ENCODE results near the gene TXNDC11. TPM values are rescaled to one million over a fixed set of nuclear protein-coding genes. Genes with fewer than 3 reads are reported as not detected.

TXNDC11 gene
- total and polyA plus RNA-seq, 9 of the 15 experiments (the other 6 are each of a cell fraction or from before 2014, with no cell fraction given) = 0.66 to 32.6 (median 26.2) TPM

- Histone ChIP-seq H3K79me2 (ENCODE audit: control insufficient read depth, insufficient read depth, low read length) (no peaks in the 10 kb centered on the region), H2AFZ (ENCODE audit: low read depth, low read length) (no peak overlapping the region), H3K9me3 (replicated peaks; ENCODE audit: control insufficient read depth, insufficient read depth, low read depth, low read length) (no peaks in the 10 kb centered on the region), H3K27me3 (ENCODE audit: control insufficient read depth in 2 of 2, insufficient read depth in 2 of 2, low read length in 2 of 2) (no peaks in the 10 kb centered on the region), H3K9me1 (ENCODE audit: control insufficient read depth, insufficient read depth, low read length) (no peaks in the 10 kb centered on the region), H3K4me3 (no peak overlapping the region), H3K27ac (ENCODE audit: extremely low read depth, low read depth, low read length) (no peak overlapping the region), H4K20me1 (replicated peaks; ENCODE audit: control insufficient read depth, insufficient read depth, low read length) (peaks cover 9% of the 10 kb centered on the region), H3K36me3 (ENCODE audit: control insufficient read depth, insufficient read depth, low read length) (peaks cover 46% of the 10 kb centered on the region; the same call in 2 of the 3 replicates), H3K4me1 (replicated peaks in 1 of 2; ENCODE audit: control insufficient read depth in 2 of 2, insufficient read depth in 2 of 2, low read length in 2 of 2) (peaks cover 6 to 37% of the 10 kb centered on the region in 2 experiments; a peak in 4 of 5 replicates), H3K9ac (ENCODE audit: insufficient read depth in 1 of 2, low read depth in 2 of 2, low read length in 2 of 2) (no peak overlapping the region), H3K4me2 (ENCODE audit: insufficient read depth, low read length) (no peak overlapping the region)
- DNase-seq (ENCODE audit: extremely low read depth in 1 of 4, low spot score in 3 of 4) (no peak), ATAC-seq (no peak), FAIRE-seq (no peak)
- in situ Hi-C loops (cut with MboI) (no loop called here), intact Hi-C loops (cut with micrococcal nuclease) (loop anchor here (10.0 kb wide), 1 partner anchor 138 kb away; no protein-coding TSS in a partner anchor)
- CTCF ChIA-PET (ENCODE audit: low intra/inter-chr PET ratio) = no interaction called here
- WGBS (ENCODE audit: insufficient coverage, low coverage, missing lambda C conversion rate) = 89% methylated on average over 14 of the region's 14 CpGs
- no TSS peak for BruUV-seq (replicated peaks)
- POLR2A ChIA-PET = interaction anchor here (0.6 to 2.6 kb wide), 3 partner anchors 8 to 38 kb away, joined by 3 to 9 read pairs (median 5); partner anchors contain the start of gene SNN
- TF ChIP-seq MCM7 (IDR thresholded peaks at IDR 0.05) (no peak), RHOXF2B (CRISPR knock-in tag; conservative IDR thresholded peaks at IDR 0.05) (no peak), RBM39 (optimal IDR thresholded peaks at IDR 0.05; ENCODE audit: low read depth, low read length) (no peak), ZNF408 (CRISPR knock-in tag; IDR thresholded peaks at IDR 0.05; ENCODE audit: low read depth) (no peak), TRIM28 (IDR thresholded peaks at IDR 0.05) (no peak), SAFB (IDR thresholded peaks at IDR 0.05; ENCODE audit: borderline replicate concordance, low read depth, low read length) (no peak), RCOR1 (IDR thresholded peaks at IDR 0.05; ENCODE audit: borderline replicate concordance in 1 of 2, low read depth in 2 of 2, low read length in 2 of 2) (no peak), RBBP5 (IDR thresholded peaks at IDR 0.05; ENCODE audit: borderline replicate concordance, insufficient read depth, low read length, poor library complexity, severe bottlenecking) (no peak), SNRNP70 (optimal IDR thresholded peaks at IDR 0.05; ENCODE audit: low read depth, low read length) (no peak), RFX5 (IDR thresholded peaks at IDR 0.05; ENCODE audit: low read depth, low read length) (no peak), ZBTB49 (CRISPR knock-in tag; IDR thresholded peaks at IDR 0.05; ENCODE audit: borderline replicate concordance) (no peak), HMGXB4 (CRISPR knock-in tag; IDR thresholded peaks at IDR 0.05) (no peak), MTA2 (IDR thresholded peaks at IDR 0.05; ENCODE audit: low read depth) (no peak), EHMT2 (IDR thresholded peaks at IDR 0.05) (no peak), CCAR2 (IDR thresholded peaks at IDR 0.05; ENCODE audit: low read depth, low read length) (no peak), HOXB6 (CRISPR knock-in tag; IDR thresholded peaks at IDR 0.05; ENCODE audit: borderline replicate concordance) (no peak)
These were observed 65.9 kb downstream of the TXNDC11 start for GRCh38 chr16:11676799-11677198.
